Measurements from ENCODE around the gene PIK3AP1.

DNA sequence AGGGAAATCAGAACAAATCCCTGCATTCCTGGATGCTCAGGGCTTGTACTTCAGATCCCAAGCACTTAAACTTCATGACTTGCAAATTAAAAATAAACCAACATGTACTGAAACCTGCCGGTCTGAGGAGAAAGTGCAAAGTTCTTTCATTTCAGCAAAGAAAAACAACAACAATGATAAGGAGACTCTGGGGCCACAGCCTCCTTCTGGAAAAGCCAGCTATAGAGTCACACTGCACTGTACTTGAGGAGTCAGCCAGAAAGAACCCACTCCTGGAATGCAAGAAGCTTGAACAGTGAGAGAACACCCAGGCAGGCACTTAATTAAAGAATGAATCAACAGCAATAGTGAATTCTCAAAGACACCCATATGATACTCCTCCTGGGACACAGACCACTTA, 83.8 kb downstream of the PIK3AP1 start:
- no peak for TF ChIP-seq EZH2 (IDR thresholded peaks at IDR 0.05; ENCODE audit: borderline replicate concordance, low read length)
- TF ChIP-seq CTCF (IDR thresholded peaks at IDR 0.05; ENCODE audit: low read length): no peak
